Vagina (tissue), 2 donors: ENCODE data around the gene RPUSD1.

Experiments
- CTCF ChIP-seq, 3 experiments: fragments of 450-650 bp in 2 of 3; fragments of 200-600 bp in 1 of 3; sonication (generic) in 1 of 3; IDR thresholded peaks; one replicate each; pipeline ENCODE4 v1.5.1; 2017 to 2019; ENCODE audit warnings: antibody characterized with exemption in 3 of 3, mild to moderate bottlenecking in 2 of 3, moderate library complexity in 2 of 3
- POLR2A ChIP-seq, 2 donors: fragments of 450-650 bp; IDR thresholded peaks; one replicate each; pipeline ENCODE4 v1.6.1; 2017; ENCODE audit warnings: antibody characterized with exemption in 2 of 2, mild to moderate bottlenecking in 2 of 2, moderate library complexity in 2 of 2
- POLR2AphosphoS5 ChIP-seq, 2 donors: sonication (generic); formaldehyde crosslinking; IDR thresholded peaks; one replicate each; pipeline ENCODE4 v1.9.0; 2017; ENCODE audit warnings: antibody characterized with exemption in 2 of 2, mild to moderate bottlenecking in 2 of 2, low read depth in 1 of 2; ENCODE audit not compliant: insufficient read depth in 1 of 2

GRCh38 chr16:824194-824593 lies 36.0 kb upstream of the RPUSD1 start:
- TF ChIP-seq CTCF (IDR thresholded peaks at IDR 0.05) = no peak
- no peak for TF ChIP-seq POLR2A (IDR thresholded peaks at IDR 0.05)
- no peak for TF ChIP-seq POLR2AphosphoS5 (IDR thresholded peaks at IDR 0.05; ENCODE audit: insufficient read depth in 1 of 2, low read depth in 1 of 2)
